Mesothelial cell of epicardium (in vitro differentiated cells): ENCODE results near the gene MYCBP2. TPM values are rescaled to one million over a fixed set of nuclear protein-coding genes. Genes with fewer than 3 reads are reported as not detected.

Experiments used
- DNase-seq, 2 experiments: peaks; one replicate each; pipeline ENCODE4 v3.0.0; 2021; ENCODE audit warnings: low spot score in 2 of 2; ENCODE audit not compliant: unreplicated experiment in 2 of 2
- H3K27ac Mint-ChIP-seq: 2 replicates; pipeline ENCODE4 v1.8.0; 2021; ENCODE audit warnings: mixed read lengths
- H3K27me3 Mint-ChIP-seq: 2 replicates; pipeline ENCODE4 v1.8.0; 2021; ENCODE audit warnings: low read depth, mixed read lengths
- H3K36me3 Mint-ChIP-seq: 2 replicates; pipeline ENCODE4 v1.8.0; 2021; ENCODE audit warnings: mixed read lengths
- H3K4me1 Mint-ChIP-seq: 2 replicates; pipeline ENCODE4 v1.8.0; 2021; ENCODE audit warnings: mixed read lengths
- H3K4me3 Mint-ChIP-seq: 2 replicates; pipeline ENCODE4 v1.8.0; 2021; ENCODE audit warnings: mild to moderate bottlenecking, moderate library complexity, mixed read lengths
- H3K9me3 Mint-ChIP-seq: 2 replicates; pipeline ENCODE4 v1.8.0; 2021; ENCODE audit warnings: mixed read lengths
- CTCF ChIP-seq: fragments of 200-600 bp; sonication (generic); IDR thresholded peaks from one replicate; pipeline ENCODE4 v1.5.0; 2021; ENCODE audit warnings: antibody characterized with exemption; ENCODE audit not compliant: unreplicated experiment
- total RNA-seq: library from RNA; stranded (reverse); gene quantifications from 3 replicates; pipeline ENCODE4 v1.2.1, GENCODE V29; 2021

Gene MYCBP2
- total RNA-seq, 1 donor from 2014 or later = 72.3 TPM

- Mint-ChIP-seq H3K4me3 (no peak overlapping the region), H3K27ac (no peak overlapping the region), H3K4me1 (peaks cover 10% of the 10 kb centered on the region), H3K9me3 (peaks cover 16% of the 10 kb centered on the region), H3K27me3 (no peaks in the 10 kb centered on the region), H3K36me3 (peaks cover 6% of the 10 kb centered on the region)
- TF ChIP-seq CTCF = no peak
- no peak for DNase-seq
Measured at GRCh38 chr13:77033717-77034302, 293.1 kb downstream of the MYCBP2 start.

GRCh38 chr13:77031656-77032243 lies 295.1 kb downstream of the MYCBP2 start:
- Mint-ChIP-seq H3K4me3 (no peak overlapping the region), H3K9me3 (peaks cover 16% of the 10 kb centered on the region), H3K27ac (no peak overlapping the region), H3K4me1 (peaks cover 27% of the 10 kb centered on the region), H3K36me3 (peaks cover 6% of the 10 kb centered on the region), H3K27me3 (no peaks in the 10 kb centered on the region)
- DNase-seq = no peak
- no peak for TF ChIP-seq CTCF

- DNase-seq = no peak
- H3K4me1 Mint-ChIP-seq = peaks cover 43% of the 10 kb centered on the region
- no peak for TF ChIP-seq CTCF
- H3K27me3 Mint-ChIP-seq = no peaks in the 10 kb centered on the region
- H3K27ac Mint-ChIP-seq = peak overlapping the region; percentile 75
- peaks cover 16% of the 10 kb centered on the region for H3K9me3 Mint-ChIP-seq
- no peak overlapping the region for H3K4me3 Mint-ChIP-seq
- H3K36me3 Mint-ChIP-seq = peaks cover 6% of the 10 kb centered on the region
Measured at GRCh38 chr13:77029436-77029835, 297.5 kb downstream of the MYCBP2 start.

- Mint-ChIP-seq H3K4me1 (peaks cover 55% of the 10 kb centered on the region), H3K27me3 (no peaks in the 10 kb centered on the region), H3K9me3 (peaks cover 12% of the 10 kb centered on the region), H3K36me3 (peaks cover 6% of the 10 kb centered on the region), H3K4me3 (peak overlapping the region; percentile 82), H3K27ac (peak overlapping the region; percentile 96)
- no peak for DNase-seq
- no peak for TF ChIP-seq CTCF
Measured at GRCh38 chr13:77028202-77028601, 298.7 kb downstream of the MYCBP2 start.

- H3K4me3 Mint-ChIP-seq = peak within 1 kb of the TSS; percentile 90
- peaks cover 10% of the 10 kb centered on the region for H3K9me3 Mint-ChIP-seq
- H3K36me3 Mint-ChIP-seq = peaks cover 6% of the 10 kb centered on the region
- H3K4me1 Mint-ChIP-seq = peaks cover 66% of the 10 kb centered on the region
- peak; percentile 73 to 82 for DNase-seq
- H3K27ac Mint-ChIP-seq = peak within 1 kb of the TSS; percentile 96
- no peaks in the 10 kb centered on the region for H3K27me3 Mint-ChIP-seq
- no peak for TF ChIP-seq CTCF
Measured at GRCh38 chr13:77026861-77027621, 299.9 kb downstream of the MYCBP2 start, which contains the start of gene FBXL3. Gene FBXL3, minus strand, starts transcription at chr13:77027159. Its CDS starts 5,299 bp downstream, at chr13:77021860.
